Mucosa of descending colon (tissue), 3 donors: ENCODE results near the gene KLHDC7A. TPM values are rescaled to one million over a fixed set of nuclear protein-coding genes. Genes with fewer than 3 reads are reported as not detected.

Experiments used
- ATAC-seq: fragments of 200-7000 bp; cut with Tn5 transposase; one replicate; pipeline ENCODE4 v1.9.1; 2020; ENCODE audit warnings: mild to moderate bottlenecking, moderate library complexity
- DNase-seq, 3 donors: peaks; one replicate each; pipeline ENCODE4 v3.0.0-alpha.2; 2020
- H3K36me3 ChIP-seq: fragments of 200-600 bp; one replicate; pipeline ENCODE4 v1.8.0; 2021; ENCODE audit warnings: low read depth, mild to moderate bottlenecking
- H3K4me1 ChIP-seq: fragments of 200-600 bp; one replicate; pipeline ENCODE4 v1.8.0; 2021; ENCODE audit warnings: low read depth, mild to moderate bottlenecking
- H3K4me3 ChIP-seq: fragments of 200-600 bp; one replicate; pipeline ENCODE4 v1.8.0; 2021; ENCODE audit warnings: mild to moderate bottlenecking
- H3K9me3 ChIP-seq: fragments of 200-600 bp; one replicate; pipeline ENCODE4 v1.8.0; 2021; ENCODE audit warnings: mild to moderate bottlenecking
- intact Hi-C, 2 donors: fragments of 100-400 bp; cut with DNase I in 1 of 2; cut with micrococcal nuclease in 1 of 2; formaldehyde crosslinking; loops; one replicate each; pipeline versions ENCODE4 v1.11.0 to v1.11.1; 2022; cut with DNase I, micrococcal nuclease
- total RNA-seq, 3 donors: library from RNA; stranded (reverse); fragmentation: NEBNext Ultra II Directional in 2 of 3; extraction: Animal tissue kit (Norgen Biotek cat#: 25700) in 2 of 3; gene quantifications; one replicate each; pipeline versions ENCODE4 v1.2.1 to v1.2.4, GENCODE V29; 2021 to 2023
- TF ChIP-seq, protein P1 (sequence below): fragments of 200-600 bp; IDR thresholded peaks from one replicate; pipeline ENCODE4 v1.8.0; 2022; ENCODE audit warnings: antibody characterized with exemption, mild to moderate bottlenecking
- donor health status: DM: no; HTN: no; CAD: no; lungs with moderate emphysema.
- donor health status: DM: no; HTN: no; CAD: no.
- donor health status: DM: no; HTN: yes; CAD: no.

The KLHDC7A gene
- total RNA-seq, 3 donors from 2014 or later, result 0.13 to 3.5 (median 2.3) TPM

DNA sequence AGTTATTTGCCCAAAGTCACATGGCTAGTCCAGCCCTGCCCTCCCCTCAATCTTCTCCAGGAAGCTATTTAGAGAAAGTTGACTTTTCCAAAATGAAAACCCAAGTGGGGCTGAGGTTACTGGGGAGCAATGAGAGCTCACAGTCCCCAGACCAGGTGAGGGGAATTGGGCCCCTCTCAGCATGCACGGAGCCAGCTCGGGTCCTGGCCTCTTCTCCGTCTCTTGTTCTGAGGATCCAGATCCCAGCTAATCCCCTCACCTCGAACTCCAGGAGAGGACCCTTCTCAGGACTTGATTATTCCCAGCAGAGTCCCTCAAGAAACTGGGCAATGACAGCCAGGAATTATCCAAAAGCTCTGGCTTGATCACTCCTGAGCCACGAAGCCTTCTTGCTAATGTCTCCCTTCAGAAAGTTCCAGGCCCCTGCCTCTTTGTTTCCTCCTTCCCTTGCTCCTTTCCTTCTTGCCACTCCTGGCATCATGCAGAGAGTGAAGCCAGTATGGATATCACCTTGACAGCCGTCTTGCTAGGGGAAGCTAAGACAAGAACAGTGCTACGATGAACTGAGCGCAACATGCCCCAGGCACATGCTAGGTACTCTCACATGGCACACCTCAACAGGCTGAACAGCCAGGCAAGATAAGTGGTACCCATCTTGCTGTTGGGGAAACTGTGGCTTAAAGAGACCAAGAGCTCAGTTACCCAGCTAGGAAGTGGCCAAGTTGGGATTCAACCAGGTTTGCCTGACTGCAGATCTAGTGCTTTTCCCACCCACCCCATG is 51.9 kb downstream of the KLHDC7A start:
- no peak for ATAC-seq
- H3K9me3 ChIP-seq, result no peaks in the 10 kb centered on the region
- intact Hi-C loops, result no loop called here
- no peaks in the 10 kb centered on the region for H3K36me3 ChIP-seq
- no peak for DNase-seq
- no peak overlapping the region for H3K4me3 ChIP-seq
- H3K4me1 ChIP-seq, result peaks cover 19% of the 10 kb centered on the region
- TF ChIP-seq, protein P1, sequence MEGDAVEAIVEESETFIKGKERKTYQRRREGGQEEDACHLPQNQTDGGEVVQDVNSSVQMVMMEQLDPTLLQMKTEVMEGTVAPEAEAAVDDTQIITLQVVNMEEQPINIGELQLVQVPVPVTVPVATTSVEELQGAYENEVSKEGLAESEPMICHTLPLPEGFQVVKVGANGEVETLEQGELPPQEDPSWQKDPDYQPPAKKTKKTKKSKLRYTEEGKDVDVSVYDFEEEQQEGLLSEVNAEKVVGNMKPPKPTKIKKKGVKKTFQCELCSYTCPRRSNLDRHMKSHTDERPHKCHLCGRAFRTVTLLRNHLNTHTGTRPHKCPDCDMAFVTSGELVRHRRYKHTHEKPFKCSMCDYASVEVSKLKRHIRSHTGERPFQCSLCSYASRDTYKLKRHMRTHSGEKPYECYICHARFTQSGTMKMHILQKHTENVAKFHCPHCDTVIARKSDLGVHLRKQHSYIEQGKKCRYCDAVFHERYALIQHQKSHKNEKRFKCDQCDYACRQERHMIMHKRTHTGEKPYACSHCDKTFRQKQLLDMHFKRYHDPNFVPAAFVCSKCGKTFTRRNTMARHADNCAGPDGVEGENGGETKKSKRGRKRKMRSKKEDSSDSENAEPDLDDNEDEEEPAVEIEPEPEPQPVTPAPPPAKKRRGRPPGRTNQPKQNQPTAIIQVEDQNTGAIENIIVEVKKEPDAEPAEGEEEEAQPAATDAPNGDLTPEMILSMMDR, result no peak

DNA sequence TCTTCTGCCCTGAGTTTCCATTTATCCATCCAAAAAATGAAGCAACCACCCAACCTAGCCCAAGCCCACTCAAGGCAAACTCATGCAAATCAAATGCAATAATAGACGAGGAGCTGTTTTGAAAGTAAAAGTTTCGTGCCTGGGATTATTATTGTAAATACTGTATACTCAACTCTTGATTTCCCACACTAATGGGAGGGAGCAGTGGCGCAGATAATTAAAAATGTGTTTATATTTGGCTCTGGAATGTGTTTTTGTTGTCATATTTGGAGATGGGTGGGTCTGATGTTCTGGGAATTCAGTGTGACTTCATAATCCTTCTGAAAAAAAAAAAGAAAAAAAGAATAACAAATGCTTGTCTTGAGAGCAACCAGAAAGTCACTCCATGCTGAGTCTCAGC is 52.5 kb downstream of the KLHDC7A start:
- Histone ChIP-seq H3K4me1 (peaks cover 19% of the 10 kb centered on the region), H3K9me3 (no peaks in the 10 kb centered on the region), H3K36me3 (no peaks in the 10 kb centered on the region), H3K4me3 (no peak overlapping the region)
- TF ChIP-seq, protein P1, result no peak
- intact Hi-C loops, result no loop called here
- DNase-seq (no peak), ATAC-seq (no peak)

DNA sequence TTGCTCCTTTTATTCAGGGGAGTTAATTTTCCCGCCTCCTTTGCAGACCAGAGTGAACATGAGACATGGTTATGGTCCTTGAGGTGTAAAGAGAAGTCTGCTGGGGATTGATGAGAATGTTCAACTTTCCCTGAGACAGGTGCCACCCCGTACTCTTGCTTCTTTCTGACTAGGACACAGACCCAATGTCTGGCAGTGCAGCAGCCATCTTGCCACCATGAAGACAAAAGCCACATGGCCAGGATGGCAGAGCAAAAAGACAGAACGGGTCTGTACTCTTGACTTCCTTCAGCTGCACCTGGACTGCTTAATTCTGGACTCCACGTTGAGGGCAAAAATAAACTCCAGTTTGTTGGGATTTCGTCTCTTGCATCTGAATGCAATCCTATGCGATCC is 54.1 kb downstream of the KLHDC7A start:
- Histone ChIP-seq H3K36me3 (no peaks in the 10 kb centered on the region), H3K4me1 (peaks cover 19% of the 10 kb centered on the region), H3K9me3 (no peaks in the 10 kb centered on the region), H3K4me3 (no peak overlapping the region)
- ATAC-seq, result no peak
- TF ChIP-seq, protein P1, result no peak
- DNase-seq, result no peak
- intact Hi-C loops, result no loop called here

Other genes starting within 250 kb of the KLHDC7A start
- gene PAX7, start 149.9 kb downstream of the KLHDC7A start, total RNA-seq, result not detected